CD4-positive, alpha-beta T cell treated with Interleukin-2 at 100 ng/mL for 4 hours (primary cell): Measurements from ENCODE around the gene CD79B.
"Not testable (repeated sequence)": the region's sequence is repeated elsewhere in the genome, so short reads cannot be mapped to it uniquely, and the experiment has no call there.

ENCODE experiments used
- DNase-seq: peaks from one replicate; pipeline ENCODE4 v3.0.0-alpha.2; 2020; ENCODE audit warnings: low spot score

The CD79B gene

DNA sequence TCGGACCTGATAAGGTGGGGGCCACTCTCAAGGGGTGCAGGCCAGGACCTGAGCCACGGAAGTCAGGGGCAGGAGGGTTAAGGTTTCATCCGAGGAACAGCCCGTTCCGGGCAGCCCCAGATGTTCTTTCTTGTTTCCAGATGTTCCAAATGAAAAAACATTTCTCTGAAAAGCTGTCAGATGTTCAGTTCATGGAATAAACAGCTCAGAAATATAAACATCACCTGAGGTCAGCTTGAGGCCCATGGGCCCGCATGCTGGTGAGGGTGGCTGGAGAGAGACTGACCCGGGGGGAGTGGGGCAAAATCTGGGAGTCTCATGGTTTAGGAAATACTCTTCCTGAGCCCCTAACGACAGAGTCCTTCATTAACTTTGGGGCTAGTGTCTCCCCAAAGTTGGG lies 1.5 kb upstream of the CD79B start:
- no peak for DNase-seq

DNA sequence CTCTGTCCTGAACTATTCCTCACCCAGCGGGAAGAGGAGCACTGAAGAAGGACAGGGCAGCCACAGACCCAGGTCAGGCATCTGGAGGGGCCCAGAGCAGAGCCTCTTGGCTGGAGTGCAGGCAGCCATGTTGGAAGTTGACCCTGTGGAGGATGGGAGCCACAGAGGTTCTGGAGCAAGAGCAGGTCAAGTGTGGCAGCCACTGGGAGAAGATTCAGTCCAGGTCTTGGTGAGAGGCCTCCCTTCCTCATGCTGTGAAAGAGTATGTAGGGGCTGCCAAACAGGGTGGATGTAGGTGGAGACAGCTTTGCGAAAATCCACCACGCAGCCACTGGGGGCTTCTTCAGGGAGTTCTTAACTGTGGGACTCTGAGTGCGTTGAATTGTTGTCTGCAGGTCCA lies 590 bp upstream of the CD79B start:
- DNase-seq = no peak

DNA sequence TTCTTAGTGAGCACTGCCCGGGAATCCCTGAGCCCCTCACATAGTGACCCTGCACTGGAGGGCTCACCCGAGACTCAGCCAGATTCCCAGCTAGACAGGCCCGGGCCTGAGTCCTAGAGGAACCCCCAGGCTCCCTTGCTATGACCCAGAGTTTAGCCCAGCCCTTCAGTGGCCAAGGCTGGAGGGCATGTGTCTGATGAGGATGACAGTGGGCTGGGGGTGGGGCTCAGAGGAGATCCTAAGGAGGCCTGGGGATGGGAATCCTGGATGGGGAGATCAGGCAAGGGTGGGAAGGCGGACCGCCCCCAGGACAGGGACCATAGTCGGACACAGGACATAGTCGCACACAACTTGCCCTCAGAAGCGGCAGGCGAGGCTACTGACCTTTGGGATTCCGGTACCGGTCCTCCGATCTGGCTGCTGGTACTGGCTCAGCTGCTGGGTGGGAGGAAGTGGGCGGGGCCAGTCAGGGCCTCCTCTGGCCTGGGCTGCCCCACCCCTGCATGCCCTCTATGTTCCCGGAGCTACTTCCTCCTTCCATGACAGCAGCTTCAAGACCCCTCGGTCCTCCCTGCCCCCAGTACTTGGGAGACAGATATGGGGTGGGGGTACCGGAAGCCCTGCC lies 1.1 kb downstream of the CD79B start:
- DNase-seq = peak; percentile 57

GRCh38 chr17:63929860-63930766 lies 2.0 kb downstream of the CD79B start:
- no peak for DNase-seq

GRCh38 chr17:63928966-63929695 lies 3.0 kb downstream of the CD79B start:
- DNase-seq = no peak

DNA sequence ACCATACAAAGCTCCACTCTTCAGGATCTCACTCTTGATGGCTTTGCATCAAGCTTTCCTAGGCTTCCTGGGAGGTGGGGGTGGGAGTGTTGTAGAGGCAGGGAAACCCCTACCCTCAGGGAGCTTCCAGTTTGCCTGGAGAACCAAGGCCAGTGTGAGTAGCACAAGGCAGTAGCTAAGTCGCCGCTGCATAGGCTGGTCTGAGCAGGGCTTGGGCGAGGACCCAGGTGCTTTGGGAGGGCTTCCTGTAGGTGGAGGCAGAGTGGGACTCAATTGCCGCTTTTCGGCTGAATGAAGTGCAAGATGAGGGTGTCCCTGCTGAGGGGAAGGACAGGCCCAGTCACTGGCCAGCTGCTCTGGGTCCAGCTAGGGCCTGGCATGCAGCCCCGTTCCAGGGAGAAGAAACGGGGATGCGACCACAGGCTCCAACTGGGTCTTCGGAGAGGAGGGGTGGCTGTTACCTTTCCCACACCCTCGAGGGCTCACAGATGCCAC lies 3.9 kb downstream of the CD79B start:
- no peak for DNase-seq

- DNase-seq = no peak
Observed at GRCh38 chr17:63927464-63928171, 4.5 kb downstream of the CD79B start.

GRCh38 chr17:63926164-63926563 lies 6.0 kb downstream of the CD79B start:
- no peak for DNase-seq

- DNase-seq = no peak
Observed at GRCh38 chr17:63925615-63926014, 6.5 kb downstream of the CD79B start.

DNA sequence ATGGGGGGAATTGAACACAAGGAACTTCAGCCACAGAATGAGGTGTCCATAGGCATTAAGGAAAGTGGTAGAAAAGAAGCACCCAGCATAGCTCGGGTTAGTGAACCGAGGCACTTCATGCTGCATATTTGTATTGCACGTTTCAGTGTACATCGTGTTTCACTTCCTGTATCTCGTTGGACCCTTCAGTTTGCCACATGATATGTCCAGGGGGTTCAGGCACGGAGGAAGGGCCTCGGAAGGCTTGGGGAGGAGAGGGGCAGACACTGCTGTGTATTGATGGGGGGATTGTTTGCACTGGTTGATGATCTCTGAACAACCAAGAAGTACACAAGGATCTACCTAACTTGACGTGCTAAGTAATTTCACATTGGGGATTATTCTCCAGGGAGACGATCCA lies 9.7 kb downstream of the CD79B start:
- not testable (repeated sequence) for DNase-seq

DNA sequence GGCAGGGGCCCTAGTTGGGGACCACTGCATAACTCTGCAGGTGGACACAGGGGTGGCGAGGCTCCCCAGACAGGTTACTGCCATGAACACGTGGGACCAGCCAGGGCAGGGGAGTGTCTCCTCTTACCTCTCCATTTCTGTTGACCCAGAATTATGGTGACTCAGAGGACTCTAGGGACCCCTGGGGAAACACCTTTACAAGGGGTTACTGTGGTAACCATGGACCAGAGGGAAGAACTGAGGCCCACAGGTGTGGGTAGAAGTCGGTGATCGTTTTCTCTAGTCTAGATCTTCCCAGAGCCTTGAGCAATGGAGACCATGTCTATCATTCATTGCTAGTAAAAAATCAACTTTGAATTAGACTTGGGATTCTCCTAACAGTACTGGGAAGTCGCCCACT lies 11.4 kb downstream of the CD79B start:
- DNase-seq = not testable (repeated sequence)

GRCh38 chr17:63920050-63920449 lies 12.1 kb downstream of the CD79B start:
- not testable (repeated sequence) for DNase-seq

- DNase-seq = peak; percentile 85
Observed at GRCh38 chr17:63919311-63919723, 12.8 kb downstream of the CD79B start.

GRCh38 chr17:63918789-63919305 lies 13.3 kb downstream of the CD79B start, which contains the start of gene GH1:
Gene GH1, minus strand, starts transcription at chr17:63918839. Its CDS starts 63 bp downstream, at chr17:63918776.
- not testable (repeated sequence) for DNase-seq

GRCh38 chr17:63918305-63918704 lies 13.8 kb downstream of the CD79B start:
- no peak for DNase-seq

DNA sequence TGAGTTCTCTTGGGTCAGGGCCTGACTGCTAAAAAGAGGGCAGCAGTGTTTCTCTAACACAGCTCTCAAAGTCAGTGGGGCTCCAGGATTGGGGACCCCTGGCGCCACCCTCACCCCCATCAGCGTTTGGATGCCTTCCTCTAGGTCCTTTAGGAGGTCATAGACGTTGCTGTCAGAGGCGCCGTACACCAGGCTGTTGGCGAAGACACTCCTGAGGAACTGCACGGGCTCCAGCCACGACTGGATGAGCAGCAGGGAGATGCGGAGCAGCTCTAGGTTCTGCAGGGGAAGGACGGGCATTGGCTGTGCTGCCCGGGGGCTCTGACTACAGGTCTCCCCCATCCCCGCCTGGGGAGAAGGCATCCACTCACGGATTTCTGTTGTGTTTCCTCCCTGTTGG lies 14.5 kb downstream of the CD79B start:
- no peak for DNase-seq

DNA sequence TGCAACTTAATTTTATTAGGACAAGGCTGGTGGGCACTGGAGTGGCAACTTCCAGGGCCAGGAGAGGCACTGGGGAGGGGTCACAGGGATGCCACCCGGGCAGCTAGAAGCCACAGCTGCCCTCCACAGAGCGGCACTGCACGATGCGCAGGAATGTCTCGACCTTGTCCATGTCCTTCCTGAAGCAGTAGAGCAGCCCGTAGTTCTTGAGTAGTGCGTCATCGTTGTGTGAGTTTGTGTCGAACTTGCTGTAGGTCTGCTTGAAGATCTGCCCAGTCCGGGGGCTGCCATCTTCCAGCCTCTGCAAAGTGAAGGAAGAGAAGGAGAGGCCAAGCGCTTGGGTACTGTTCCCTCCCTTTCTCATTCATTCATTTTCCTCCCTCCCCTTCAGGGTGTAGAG lies 14.9 kb downstream of the CD79B start:
- DNase-seq = not testable (repeated sequence)

- DNase-seq = no peak
Observed at GRCh38 chr17:63916566-63917185, 15.5 kb downstream of the CD79B start.

- not testable (repeated sequence) for DNase-seq
Observed at GRCh38 chr17:63915753-63916152, 16.4 kb downstream of the CD79B start.

DNA sequence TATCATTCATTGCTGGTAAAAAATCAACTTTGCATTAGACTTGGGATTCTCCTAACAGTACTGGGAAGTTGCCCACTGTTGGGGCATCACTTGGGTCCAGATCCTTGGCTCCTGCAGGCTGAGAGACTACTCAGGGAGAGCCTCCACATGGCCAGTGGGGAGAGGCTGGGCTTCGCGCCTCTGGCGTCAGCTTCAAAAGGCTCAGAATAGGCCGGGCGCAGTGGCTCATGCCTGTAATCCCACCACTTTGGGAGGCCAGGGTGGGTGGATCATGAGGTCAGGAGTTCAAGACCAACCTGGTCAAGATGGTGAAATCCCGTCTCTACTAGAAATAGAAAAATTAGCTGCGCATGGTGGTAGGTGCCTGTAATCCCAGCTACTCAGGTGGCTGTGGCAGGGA lies 17.7 kb downstream of the CD79B start:
- no peak for DNase-seq

DNA sequence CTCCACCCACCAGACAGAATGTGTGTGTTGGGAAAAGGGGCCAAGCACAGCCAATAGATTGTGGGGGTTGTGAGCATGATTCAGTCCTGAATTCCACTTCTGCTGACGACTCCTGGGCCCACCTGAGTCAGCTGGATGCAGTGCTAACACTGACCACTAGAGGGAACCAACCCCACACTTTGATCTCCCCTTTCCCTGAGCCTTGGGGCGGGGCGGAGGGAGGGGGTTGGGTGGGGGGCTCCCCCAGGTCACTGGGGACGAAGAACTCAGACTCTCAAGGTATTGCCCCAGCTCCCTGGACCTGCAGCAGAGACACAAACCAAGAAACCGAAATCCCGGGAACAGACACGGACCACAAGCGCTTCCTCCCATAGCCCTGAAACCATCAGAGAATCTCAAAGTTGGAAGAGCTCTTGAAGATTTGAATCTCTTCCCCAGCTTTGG lies 20.5 kb downstream of the CD79B start:
- DNase-seq = peak; percentile 64
